Tibial nerve (tissue), 4 donors: ENCODE measurements around the gene CDH26. TPM values are rescaled to one million over a fixed set of nuclear protein-coding genes. Genes with fewer than 3 reads are reported as not detected.

Experiments used
- DNase-seq, 2 donors: peaks; one replicate each; pipeline ENCODE4 v3.0.0-alpha.2; 2019; ENCODE audit warnings: low spot score in 2 of 2
- H3K27ac ChIP-seq, 4 donors: fragments of 200-600 bp; sonication (generic) in 3 of 4; one replicate each; pipeline ENCODE4 v1.5.1; 2017 to 2019; ENCODE audit warnings: mild to moderate bottlenecking in 1 of 4
- H3K27me3 ChIP-seq, 2 donors: fragments of 200-600 bp; sonication (generic) in 1 of 2; one replicate each; pipeline versions ENCODE4 v1.5.1 to v1.6.0; 2017 to 2019
- H3K36me3 ChIP-seq, 3 donors: fragments of 200-600 bp; sonication (generic); one replicate each; pipeline ENCODE4 v1.5.1; 2018 to 2019
- H3K4me1 ChIP-seq, 4 donors: fragments of 200-600 bp; sonication (generic) in 3 of 4; one replicate each; pipeline ENCODE4 v1.5.1; 2017 to 2019
- H3K4me3 ChIP-seq, 4 donors: fragments of 200-600 bp; sonication (generic) in 3 of 4; one replicate each; pipeline ENCODE4 v1.5.1; 2017 to 2019; ENCODE audit warnings: mild to moderate bottlenecking in 1 of 4, moderate library complexity in 1 of 4
- H3K9me3 ChIP-seq, 4 donors: fragments of 200-600 bp; sonication (generic) in 3 of 4; one replicate each; pipeline ENCODE4 v1.5.1; 2017 to 2019
- CTCF ChIP-seq, 5 experiments: fragments of 200-600 bp in 3 of 5; fragments of 450-650 bp in 2 of 5; sonication (generic) in 3 of 5; IDR thresholded peaks; one replicate each; pipeline ENCODE4 v1.5.1; 2016 to 2019; ENCODE audit warnings: antibody characterized with exemption in 5 of 5, mild to moderate bottlenecking in 3 of 5, moderate library complexity in 2 of 5
- EP300 ChIP-seq, 2 donors: sonication (generic); formaldehyde crosslinking; IDR thresholded peaks; one replicate each; pipeline ENCODE4 v1.6.1; 2017; ENCODE audit warnings: antibody characterized with exemption in 2 of 2, mild to moderate bottlenecking in 1 of 2
- POLR2A ChIP-seq, 2 donors: fragments of 450-650 bp; IDR thresholded peaks; one replicate each; pipeline ENCODE4 v1.6.1; 2017; ENCODE audit warnings: antibody characterized with exemption in 2 of 2, mild to moderate bottlenecking in 2 of 2, moderate library complexity in 2 of 2
- WGBS, 2 donors: methylation state at CpG; one replicate each; pipeline ENCODE4 v1.1.5; 2018; 5-methylcytosine and 5-hydroxymethylcytosine counted together
- total RNA-seq, 4 donors: library from RNA; depleted of rRNA; stranded (reverse); fragments of >200 nt; gene quantifications; one replicate each; pipeline ENCODE4 v1.1.0, GENCODE V29; 2016

Gene CDH26
- total RNA-seq, 4 donors from 2014 or later, result 1.3 to 4.8 (median 2.6) TPM

GRCh38 chr20:60053125-60053817 lies 95.0 kb downstream of the CDH26 start:
- Histone ChIP-seq H3K36me3 (no peaks in the 10 kb centered on the region), H3K4me1 (peaks cover 0 to 14% (median 0%) of the 10 kb centered on the region in 4 donors), H3K4me3 (no peak overlapping the region), H3K27me3 (peaks cover 0 to 5% of the 10 kb centered on the region in 2 donors), H3K27ac (no peak overlapping the region), H3K9me3 (no peaks in the 10 kb centered on the region)
- 64 to 70% methylated on average over 16 of the region's 16 CpGs for WGBS, 2 donors
- no peak for DNase-seq
- TF ChIP-seq CTCF (IDR thresholded peaks at IDR 0.05), result no peak
- no peak for TF ChIP-seq POLR2A (IDR thresholded peaks at IDR 0.05)
- no peak for TF ChIP-seq EP300 (IDR thresholded peaks at IDR 0.05)

- TF ChIP-seq EP300 (IDR thresholded peaks at IDR 0.05) (no peak), CTCF (IDR thresholded peaks at IDR 0.05) (no peak), POLR2A (IDR thresholded peaks at IDR 0.05) (no peak)
- Histone ChIP-seq H3K9me3 (no peaks in the 10 kb centered on the region), H3K27ac (no peak overlapping the region)
Observed at GRCh38 chr20:60053818-60054190, 95.6 kb downstream of the CDH26 start.

GRCh38 chr20:60054716-60055634 lies 96.8 kb downstream of the CDH26 start:
- Histone ChIP-seq H3K36me3 (no peaks in the 10 kb centered on the region), H3K27ac (peak overlapping the region in 1 of 4 donors; percentile 2), H3K4me1 (peaks cover 0 to 23% (median 0%) of the 10 kb centered on the region in 4 donors), H3K9me3 (no peaks in the 10 kb centered on the region), H3K4me3 (peak overlapping the region in 1 of 4 donors; percentile 7), H3K27me3 (peaks cover 0 to 5% of the 10 kb centered on the region in 2 donors)
- 76 to 77% methylated on average over 24 of the region's 24 CpGs for WGBS, 2 donors
- no peak for DNase-seq
- no peak for TF ChIP-seq CTCF (IDR thresholded peaks at IDR 0.05)
- no peak for TF ChIP-seq EP300 (IDR thresholded peaks at IDR 0.05)
- TF ChIP-seq POLR2A (IDR thresholded peaks at IDR 0.05), result no peak

More at GRCh38 chr20:60053818-60054190, 95.6 kb downstream of the CDH26 start:
- WGBS, 2 donors, result 81% methylated on average over 4 of the region's 4 CpGs
- Histone ChIP-seq H3K36me3 (no peaks in the 10 kb centered on the region), H3K27me3 (peaks cover 0 to 5% of the 10 kb centered on the region in 2 donors), H3K4me1 (peaks cover 0 to 20% (median 0%) of the 10 kb centered on the region in 4 donors), H3K4me3 (no peak overlapping the region)
- DNase-seq, result no peak

- H3K4me1 ChIP-seq, result peaks cover 0 to 30% (median 0%) of the 10 kb centered on the region in 4 donors
- H3K9me3 ChIP-seq, result no peaks in the 10 kb centered on the region
- peak in 1 of 2 donors; percentile 38 for DNase-seq
- TF ChIP-seq POLR2A (IDR thresholded peaks at IDR 0.05) (no peak), CTCF (IDR thresholded peaks at IDR 0.05) (no peak), EP300 (IDR thresholded peaks at IDR 0.05) (peak in 1 of 2 donors; percentile 36)
- H3K36me3 ChIP-seq, result no peaks in the 10 kb centered on the region
- H3K27me3 ChIP-seq, result peaks cover 0 to under 1% of the 10 kb centered on the region in 2 donors
- WGBS, 2 donors, result 58 to 85% methylated on average over 14 of the region's 14 CpGs
- peak overlapping the region in 1 of 4 donors; percentile 2 for H3K27ac ChIP-seq
- H3K4me3 ChIP-seq, result peak overlapping the region in 1 of 4 donors; percentile 7
Observed at GRCh38 chr20:60055740-60056139, 97.5 kb downstream of the CDH26 start.
